Glutamatergic neuron (in vitro differentiated cells): ENCODE results near the gene BCAP29. TPM values are rescaled to one million over a fixed set of nuclear protein-coding genes. Genes with fewer than 3 reads are reported as not detected.
"Not testable (repeated sequence)": the region's sequence is repeated elsewhere in the genome, so short reads cannot be mapped to it uniquely, and the experiment has no call there.

ENCODE experiments used
- DNase-seq: peaks from one replicate; pipeline ENCODE4 v3.0.0; 2022
- H3K27ac Mint-ChIP-seq: one replicate; pipeline ENCODE4 v1.8.0; 2020; ENCODE audit warnings: mild to moderate bottlenecking, mixed read lengths, inconsistent platforms; ENCODE audit not compliant: unreplicated experiment
- H3K27me3 Mint-ChIP-seq: one replicate; pipeline ENCODE4 v1.8.0; 2020; ENCODE audit warnings: mild to moderate bottlenecking, moderate library complexity, mixed read lengths, inconsistent platforms; ENCODE audit not compliant: unreplicated experiment
- H3K36me3 Mint-ChIP-seq: one replicate; pipeline ENCODE4 v1.8.0; 2020; ENCODE audit warnings: mild to moderate bottlenecking, mixed read lengths, inconsistent platforms; ENCODE audit not compliant: unreplicated experiment
- H3K4me1 Mint-ChIP-seq: one replicate; pipeline ENCODE4 v1.8.0; 2020; ENCODE audit warnings: mild to moderate bottlenecking, low read depth, mixed read lengths, inconsistent platforms; ENCODE audit not compliant: unreplicated experiment
- H3K4me3 Mint-ChIP-seq: one replicate; pipeline ENCODE4 v1.8.0; 2020; ENCODE audit warnings: mild to moderate bottlenecking, mixed read lengths, inconsistent platforms; ENCODE audit not compliant: unreplicated experiment
- H3K9me3 Mint-ChIP-seq: one replicate; pipeline ENCODE4 v1.8.0; 2020; ENCODE audit warnings: mild to moderate bottlenecking, moderate library complexity, mixed read lengths, inconsistent platforms; ENCODE audit not compliant: unreplicated experiment
- CTCF ChIP-seq: fragments of 200-600 bp; sonication (generic); IDR thresholded peaks from one replicate; pipeline ENCODE4 v1.5.0; 2021; ENCODE audit not compliant: partially characterized antibody, unreplicated experiment
- long read RNA-seq: library from polyadenylated mRNA; unstranded; transcript quantifications from one replicate; pipeline ENCODE4 v2.0.0, GENCODE V29; 2020; ENCODE audit not compliant: unreplicated experiment
- total RNA-seq: library from RNA; stranded (reverse); fragmentation: NEBNext Ultra II Directional; extraction: Animal tissue kit (Norgen Biotek cat#: 25700); gene quantifications from one replicate; pipeline ENCODE4 v1.2.1, GENCODE V29; 2021; ENCODE audit not compliant: unreplicated experiment

The BCAP29 gene
- total RNA-seq, result 30.1 TPM
- long read RNA-seq, full-length matches to known transcripts, result 12 of 16 reads
- long read RNA-seq, partial matches to known transcripts, result 0 of 16 reads
- long read RNA-seq, other reads (novel, unspliced or antisense), result 4 of 16 reads

GRCh38 chr7:107579885-107580715, at the start of gene BCAP29:
Gene BCAP29 (plus strand): TSS chr7:107580246. CDS start chr7:107580773, 527 bp downstream.
- no peak for TF ChIP-seq CTCF
- H3K4me1 Mint-ChIP-seq, result no peaks in the 10 kb centered on the region
- DNase-seq, result peak; percentile 83
- no peaks in the 10 kb centered on the region for H3K9me3 Mint-ChIP-seq
- no peaks in the 10 kb centered on the region for H3K36me3 Mint-ChIP-seq
- H3K27ac Mint-ChIP-seq, result peak within 1 kb of the TSS; percentile 77
- peak within 1 kb of the TSS; percentile 94 for H3K4me3 Mint-ChIP-seq
- H3K27me3 Mint-ChIP-seq, result peaks cover 1% of the 10 kb centered on the region

GRCh38 chr7:107530751-107531150, 49.3 kb upstream of the BCAP29 start:
- Mint-ChIP-seq H3K4me1 (no peaks in the 10 kb centered on the region), H3K9me3 (peaks cover 5% of the 10 kb centered on the region), H3K27me3 (peaks cover 2% of the 10 kb centered on the region), H3K27ac (no peak overlapping the region), H3K4me3 (no peak overlapping the region), H3K36me3 (peaks cover 15% of the 10 kb centered on the region)
- no peak for TF ChIP-seq CTCF
- DNase-seq, result no peak

- no peak for TF ChIP-seq CTCF
- Mint-ChIP-seq H3K36me3 (peaks cover 15% of the 10 kb centered on the region), H3K9me3 (peaks cover 8% of the 10 kb centered on the region), H3K4me3 (no peak overlapping the region), H3K4me1 (no peaks in the 10 kb centered on the region), H3K27me3 (peaks cover 2% of the 10 kb centered on the region), H3K27ac (no peak overlapping the region)
- no peak for DNase-seq
Observed at GRCh38 chr7:107534139-107534538, 45.9 kb upstream of the BCAP29 start.

- not testable (repeated sequence) for H3K4me3 Mint-ChIP-seq, H3K27ac Mint-ChIP-seq, H3K4me1 Mint-ChIP-seq, H3K27me3 Mint-ChIP-seq, H3K9me3 Mint-ChIP-seq, DNase-seq
- H3K36me3 Mint-ChIP-seq, result peaks cover 15% of the 10 kb centered on the region
Observed at GRCh38 chr7:107537228-107537627, 42.8 kb upstream of the BCAP29 start.

GRCh38 chr7:107538001-107538400, 42.0 kb upstream of the BCAP29 start:
- H3K27ac Mint-ChIP-seq, result no peak overlapping the region
- no peak overlapping the region for H3K4me3 Mint-ChIP-seq
- H3K36me3 Mint-ChIP-seq, result peaks cover 18% of the 10 kb centered on the region

More at GRCh38 chr7:107538001-107538400, 42.0 kb upstream of the BCAP29 start:
- TF ChIP-seq CTCF, result no peak
- peaks cover 8% of the 10 kb centered on the region for H3K9me3 Mint-ChIP-seq
- no peaks in the 10 kb centered on the region for H3K4me1 Mint-ChIP-seq
- no peak for DNase-seq
- H3K27me3 Mint-ChIP-seq, result peaks cover 2% of the 10 kb centered on the region
